Measurements from ENCODE around the gene SDC4. TPM values are rescaled to one million over a fixed set of nuclear protein-coding genes. Genes with fewer than 3 reads are reported as not detected.

The SDC4 gene
- total and polyA plus RNA-seq, 12 donors, result 48.4 to 161 (median 92.8) TPM

GRCh38 chr20:45370571-45371160 lies 22.4 kb upstream of the SDC4 start:
- ATAC-seq (no peak), DNase-seq (no peak)
- no peaks in the 10 kb centered on the region for H3K27me3 ChIP-seq
- intact Hi-C loops (cut with DNase I), result loop anchor here in 8 of 10 donors (5.0 kb wide), 4 partner anchors 37 to 67 kb away; partner anchors contain the start of genes DBNDD2 (in 3 of the 8) and PIGT (in 1 of the 8)
- H3K36me3 ChIP-seq, result peaks cover 0 to 40% (median 15%) of the 10 kb centered on the region in 9 donors
- 73 to 88% methylated on average over 3 of the region's 3 CpGs for WGBS, 2 donors
- no peak for TF ChIP-seq CTCF (IDR thresholded peaks at IDR 0.05)
- no peaks in the 10 kb centered on the region for H3K9me3 ChIP-seq
- H3K4me1 ChIP-seq, result peaks cover 0 to 46% (median 11%) of the 10 kb centered on the region in 9 donors
- no peak overlapping the region for H3K27ac ChIP-seq
- H3K4me3 ChIP-seq, result no peak overlapping the region

- TF ChIP-seq CTCF (IDR thresholded peaks at IDR 0.05), result no peak
- intact Hi-C loops (cut with DNase I), result loop anchor here in 1 of 10 donors (5.0 kb wide), 1 partner anchor 41 kb away; no protein-coding TSS in a partner anchor
- Histone ChIP-seq H3K36me3 (peaks cover 0 to 51% (median 18%) of the 10 kb centered on the region in 9 donors), H3K4me3 (no peak overlapping the region), H3K27ac (peak overlapping the region in 2 of 10 donors; percentile 14 to 65), H3K4me1 (peaks cover 2 to 56% (median 20%) of the 10 kb centered on the region in 9 donors), H3K27me3 (no peaks in the 10 kb centered on the region), H3K9me3 (no peaks in the 10 kb centered on the region)
- ATAC-seq (no peak), DNase-seq (no peak)
- 71 to 72% methylated on average over 6 of the region's 6 CpGs for WGBS, 2 donors
Observed at GRCh38 chr20:45368221-45368980, 20.2 kb upstream of the SDC4 start.

GRCh38 chr20:45367126-45367525 lies 18.9 kb upstream of the SDC4 start:
- DNase-seq (no peak), ATAC-seq (no peak)
- no peak overlapping the region for H3K27ac ChIP-seq
- no peak for TF ChIP-seq CTCF (IDR thresholded peaks at IDR 0.05)
- H3K4me3 ChIP-seq, result no peak overlapping the region
- peaks cover 0 to 51% (median 18%) of the 10 kb centered on the region in 9 donors for H3K36me3 ChIP-seq
- no peaks in the 10 kb centered on the region for H3K27me3 ChIP-seq
- peaks cover 2 to 52% (median 19%) of the 10 kb centered on the region in 9 donors for H3K4me1 ChIP-seq
- H3K9me3 ChIP-seq, result no peaks in the 10 kb centered on the region
- intact Hi-C loops (cut with DNase I), result loop anchor here in 1 of 10 donors (5.0 kb wide), 1 partner anchor 40 kb away; no protein-coding TSS in a partner anchor

- intact Hi-C loops (cut with DNase I), result loop anchor here in 1 of 10 donors (5.0 kb wide), 1 partner anchor 39 kb away; no protein-coding TSS in a partner anchor
- H3K36me3 ChIP-seq, result peaks cover 0 to 50% (median 18%) of the 10 kb centered on the region in 9 donors
- no peak for ATAC-seq
- no peak for TF ChIP-seq CTCF (IDR thresholded peaks at IDR 0.05)
- H3K27ac ChIP-seq, result no peak overlapping the region
- no peak for DNase-seq
- no peaks in the 10 kb centered on the region for H3K27me3 ChIP-seq
- H3K9me3 ChIP-seq, result no peaks in the 10 kb centered on the region
- 80 to 88% methylated on average over 11 of the region's 11 CpGs for WGBS, 2 donors
- H3K4me3 ChIP-seq, result no peak overlapping the region
- peaks cover 2 to 57% (median 19%) of the 10 kb centered on the region in 9 donors for H3K4me1 ChIP-seq
Observed at GRCh38 chr20:45366631-45367030, 18.4 kb upstream of the SDC4 start.
